ENCODE data around the gene RAB8B. TPM values are rescaled to one million over a fixed set of nuclear protein-coding genes. Genes with fewer than 3 reads are reported as not detected.

RAB8B gene
- total and polyA plus RNA-seq, 9 of the 15 experiments (the other 6 are each of a cell fraction or from before 2014, with no cell fraction given), result 7.8 to 32.1 (median 24.2) TPM

- TF ChIP-seq, protein P1, sequence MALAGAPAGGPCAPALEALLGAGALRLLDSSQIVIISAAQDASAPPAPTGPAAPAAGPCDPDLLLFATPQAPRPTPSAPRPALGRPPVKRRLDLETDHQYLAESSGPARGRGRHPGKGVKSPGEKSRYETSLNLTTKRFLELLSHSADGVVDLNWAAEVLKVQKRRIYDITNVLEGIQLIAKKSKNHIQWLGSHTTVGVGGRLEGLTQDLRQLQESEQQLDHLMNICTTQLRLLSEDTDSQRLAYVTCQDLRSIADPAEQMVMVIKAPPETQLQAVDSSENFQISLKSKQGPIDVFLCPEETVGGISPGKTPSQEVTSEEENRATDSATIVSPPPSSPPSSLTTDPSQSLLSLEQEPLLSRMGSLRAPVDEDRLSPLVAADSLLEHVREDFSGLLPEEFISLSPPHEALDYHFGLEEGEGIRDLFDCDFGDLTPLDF (CRISPR knock-in tag; IDR thresholded peaks at IDR 0.05), result 0 out of 2 replicates have a peak, but pooled peaks have one; percentile 38
- TF ChIP-seq ZKSCAN1 (IDR thresholded peaks at IDR 0.05; ENCODE audit: low read depth, low read length) (0 out of 2 replicates have a peak, but pooled peaks have one; percentile 17), TRIM25 (IDR thresholded peaks at IDR 0.05; ENCODE audit: borderline replicate concordance) (no peak), POLR2AphosphoS5 (IDR thresholded peaks at IDR 0.05; ENCODE audit: control insufficient read depth, insufficient read depth, low read depth, low read length) (peak; percentile 84), MTA3 (IDR thresholded peaks at IDR 0.05; ENCODE audit: borderline replicate concordance) (peak; percentile 24; the same call in 1 of the 2 replicates), ESRRB (CRISPR knock-in tag; IDR thresholded peaks at IDR 0.05; ENCODE audit: borderline replicate concordance) (no peak), ZNF3 (CRISPR knock-in tag; IDR thresholded peaks at IDR 0.05) (no peak), SRF (CRISPR knock-in tag; IDR thresholded peaks at IDR 0.05) (peak in 1 of 2 experiments; percentile 88; a peak in 2 of 4 replicates), NR2C2 (CRISPR knock-in tag; IDR thresholded peaks at IDR 0.05) (no peak), NR2C2 (tag; IDR thresholded peaks at IDR 0.05) (peak; percentile 51; the same call in 1 of the 2 replicates), NCOA2 (IDR thresholded peaks at IDR 0.05; ENCODE audit: partially characterized antibody in 2 of 2) (no peak), CCAR2 (IDR thresholded peaks at IDR 0.05; ENCODE audit: low read depth, low read length) (no peak), MAFG (tag; conservative IDR thresholded peaks at IDR 0.05) (no peak), CAMTA2 (CRISPR knock-in tag; conservative IDR thresholded peaks at IDR 0.05) (no peak), RNF2 (IDR thresholded peaks at IDR 0.05) (0 out of 2 replicates have a peak, but pooled peaks have one; percentile 12), TCF3 (CRISPR knock-in tag; IDR thresholded peaks at IDR 0.05) (0 out of 2 replicates have a peak, but pooled peaks have one; percentile 18), HES1 (IDR thresholded peaks at IDR 0.05; ENCODE audit: low read depth) (no peak), MCM5 (IDR thresholded peaks at IDR 0.05; ENCODE audit: low read depth) (no peak)
- TF ChIP-seq, protein P2, sequence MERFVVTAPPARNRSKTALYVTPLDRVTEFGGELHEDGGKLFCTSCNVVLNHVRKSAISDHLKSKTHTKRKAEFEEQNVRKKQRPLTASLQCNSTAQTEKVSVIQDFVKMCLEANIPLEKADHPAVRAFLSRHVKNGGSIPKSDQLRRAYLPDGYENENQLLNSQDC (CRISPR knock-in tag; IDR thresholded peaks at IDR 0.05), result no peak
- TF ChIP-seq, protein P3, sequence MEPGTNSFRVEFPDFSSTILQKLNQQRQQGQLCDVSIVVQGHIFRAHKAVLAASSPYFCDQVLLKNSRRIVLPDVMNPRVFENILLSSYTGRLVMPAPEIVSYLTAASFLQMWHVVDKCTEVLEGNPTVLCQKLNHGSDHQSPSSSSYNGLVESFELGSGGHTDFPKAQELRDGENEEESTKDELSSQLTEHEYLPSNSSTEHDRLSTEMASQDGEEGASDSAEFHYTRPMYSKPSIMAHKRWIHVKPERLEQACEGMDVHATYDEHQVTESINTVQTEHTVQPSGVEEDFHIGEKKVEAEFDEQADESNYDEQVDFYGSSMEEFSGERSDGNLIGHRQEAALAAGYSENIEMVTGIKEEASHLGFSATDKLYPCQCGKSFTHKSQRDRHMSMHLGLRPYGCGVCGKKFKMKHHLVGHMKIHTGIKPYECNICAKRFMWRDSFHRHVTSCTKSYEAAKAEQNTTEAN (CRISPR knock-in tag; IDR thresholded peaks at IDR 0.05), result no peak
Measured at GRCh38 chr15:63188926-63189871, at the start of gene RAB8B (continued).
